Mesendoderm (in vitro differentiated cells): ENCODE measurements around the gene MLF1.
"Not testable (repeated sequence)": the region's sequence is repeated elsewhere in the genome, so short reads cannot be mapped to it uniquely, and the experiment has no call there.

ENCODE experiments used
- DNase-seq: peaks from one replicate; pipeline ENCODE4 v3.0.0; 2013
- H2AK5ac ChIP-seq: 2 replicates; pipeline ENCODE4 v1.6.1; 2013; ENCODE audit warnings: low read length, inconsistent platforms
- H2BK120ac ChIP-seq: 2 replicates; pipeline ENCODE4 v1.6.1; 2013; ENCODE audit warnings: low read depth, mild to moderate bottlenecking, low read length, moderate library complexity, mixed read lengths
- H2BK15ac ChIP-seq: replicated peaks from 2 replicates; pipeline ENCODE4 v1.6.1; 2013; ENCODE audit warnings: low read depth, mild to moderate bottlenecking, moderate library complexity
- H2BK5ac ChIP-seq: 2 replicates; pipeline ENCODE4 v1.6.1; 2013; ENCODE audit warnings: low read length, inconsistent platforms
- H3K18ac ChIP-seq: 2 replicates; pipeline ENCODE4 v1.6.1; 2013; ENCODE audit warnings: mild to moderate bottlenecking, low read length, mixed read lengths
- H3K23ac ChIP-seq: one replicate; pipeline ENCODE4 v1.6.1; 2013; ENCODE audit warnings: low read length
- H3K27ac ChIP-seq: 2 replicates; pipeline ENCODE4 v1.5.1; 2013; ENCODE audit warnings: low read depth, mild to moderate bottlenecking, inconsistent platforms, low read length, moderate library complexity
- H3K27me3 ChIP-seq: 2 replicates; pipeline ENCODE4 v1.6.1; 2013; ENCODE audit warnings: low read length, control low read depth, mild to moderate bottlenecking, inconsistent platforms; ENCODE audit not compliant: insufficient read depth, poor library complexity
- H3K36me3 ChIP-seq: 2 replicates; pipeline ENCODE4 v1.6.1; 2013; ENCODE audit warnings: low read length, inconsistent platforms; ENCODE audit not compliant: control insufficient read depth, insufficient read depth
- H3K4ac ChIP-seq: one replicate; pipeline ENCODE4 v1.6.1; 2013; ENCODE audit warnings: low read depth, mild to moderate bottlenecking, low read length, moderate library complexity
- H3K4me1 ChIP-seq: 2 replicates; pipeline ENCODE4 v1.6.1; 2013; ENCODE audit warnings: low read depth, low read length, inconsistent platforms; ENCODE audit not compliant: control insufficient read depth
- H3K4me2 ChIP-seq: 2 replicates; pipeline ENCODE4 v1.6.1; 2013; ENCODE audit warnings: low read length
- H3K4me3 ChIP-seq: 2 replicates; pipeline ENCODE4 v1.5.1; 2013; ENCODE audit warnings: mild to moderate bottlenecking, low read length
- H3K56ac ChIP-seq: one replicate; pipeline ENCODE4 v1.6.1; 2013; ENCODE audit warnings: low read length
- H3K79me1 ChIP-seq: 2 replicates; pipeline ENCODE4 v1.6.1; 2013; ENCODE audit warnings: low read length, inconsistent platforms
- H3K79me2 ChIP-seq: 2 replicates; pipeline ENCODE4 v1.6.1; 2013; ENCODE audit warnings: mild to moderate bottlenecking, low read length; ENCODE audit not compliant: control insufficient read depth, insufficient read depth
- H3K9ac ChIP-seq: 2 replicates; pipeline ENCODE4 v1.6.1; 2013; ENCODE audit warnings: low read length, inconsistent platforms
- H4K5ac ChIP-seq: one replicate; pipeline ENCODE4 v1.6.1; 2013; ENCODE audit warnings: low read length
- H4K8ac ChIP-seq: one replicate; pipeline ENCODE4 v1.6.1; 2013; ENCODE audit warnings: low read depth, mild to moderate bottlenecking, control low read depth, low read length, moderate library complexity
- WGBS: extraction: QIAGEN DNeasy Blood & Tissue Kit; methylation state at CpG from one replicate; pipeline ENCODE4 v1.1.7; 2013; ENCODE audit warnings: low lambda C conversion rate, missing lambda C conversion rate; ENCODE audit not compliant: insufficient coverage; ENCODE audit errors: extremely low coverage; 5-methylcytosine and 5-hydroxymethylcytosine counted together

MLF1 gene

DNA sequence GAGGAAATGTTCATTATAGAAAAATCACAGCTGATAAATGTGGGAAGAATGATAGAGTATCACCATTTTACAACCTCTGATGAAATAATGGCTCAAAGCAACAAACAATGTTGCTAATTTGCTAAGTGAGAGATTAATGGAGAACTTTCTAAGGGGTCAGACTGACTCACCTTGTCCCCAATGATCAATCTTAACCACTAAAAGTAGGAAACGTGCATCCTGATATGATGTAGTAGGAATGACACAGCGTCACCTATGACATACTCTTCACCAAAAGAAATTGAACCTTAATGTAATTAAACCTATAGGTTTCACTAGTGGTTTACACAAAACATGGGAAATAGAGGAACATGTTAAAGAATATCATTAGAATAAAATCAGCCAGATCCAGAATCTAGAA, 35.1 kb upstream of the MLF1 start:
- H3K4me1 ChIP-seq: no peaks in the 10 kb centered on the region
- no peak overlapping the region for H3K27ac ChIP-seq
- no peaks in the 10 kb centered on the region for H3K27me3 ChIP-seq
- no peak overlapping the region for H3K23ac ChIP-seq
- no peak overlapping the region for H2BK5ac ChIP-seq
- H3K4me2 ChIP-seq: no peak overlapping the region
- no peak overlapping the region for H2AK5ac ChIP-seq
- H3K36me3 ChIP-seq: no peaks in the 10 kb centered on the region
- no peak overlapping the region for H3K56ac ChIP-seq
- H2BK15ac ChIP-seq: no peak overlapping the region
- no peak for DNase-seq
- no peak overlapping the region for H4K8ac ChIP-seq
- H3K79me1 ChIP-seq: no peaks in the 10 kb centered on the region
- H3K79me2 ChIP-seq: no peaks in the 10 kb centered on the region
- H3K18ac ChIP-seq: no peak overlapping the region
- H3K9ac ChIP-seq: no peak overlapping the region
- WGBS: no CpG with 5 or more reads among the region's 2 CpGs
- H3K4ac ChIP-seq: no peak overlapping the region
- no peak overlapping the region for H3K4me3 ChIP-seq
- H2BK120ac ChIP-seq: no peak overlapping the region
- no peak overlapping the region for H4K5ac ChIP-seq

DNA sequence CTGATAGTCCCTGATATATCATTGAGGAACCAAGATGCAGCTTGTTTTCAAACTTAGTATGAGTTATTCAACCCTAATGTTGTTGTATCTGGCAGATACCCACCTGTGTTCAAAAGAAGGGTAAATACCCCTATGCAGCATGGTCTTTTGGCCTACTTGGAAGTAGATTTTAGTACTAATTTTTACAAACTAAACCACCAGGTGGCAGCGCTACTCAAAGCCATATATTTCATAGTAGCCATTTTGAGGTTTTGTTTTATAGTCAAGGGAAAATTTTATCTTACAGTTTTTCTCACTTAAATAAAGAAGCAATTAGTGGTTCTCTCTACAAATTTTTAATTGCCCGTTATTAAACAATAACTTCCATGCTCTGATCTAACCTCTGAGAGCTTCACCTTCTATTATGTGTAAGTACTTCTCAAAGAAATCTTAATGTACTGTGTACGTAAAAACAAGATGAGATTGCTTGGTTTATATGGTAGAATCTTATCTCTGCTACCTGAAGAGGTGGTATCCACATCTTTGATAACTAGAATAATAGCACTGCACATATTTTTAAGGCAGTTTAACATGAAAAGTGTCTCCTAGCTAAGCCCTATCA, 31.5 kb upstream of the MLF1 start:
- Histone ChIP-seq H3K79me2 (no peaks in the 10 kb centered on the region), H2BK120ac (no peak overlapping the region), H3K36me3 (no peaks in the 10 kb centered on the region), H3K4me3 (no peak overlapping the region), H3K4ac (no peak overlapping the region), H4K8ac (no peak overlapping the region), H3K4me2 (no peak overlapping the region), H3K23ac (no peak overlapping the region), H2AK5ac (no peak overlapping the region), H4K5ac (no peak overlapping the region), H3K18ac (no peak overlapping the region), H3K56ac (no peak overlapping the region), H2BK5ac (no peak overlapping the region), H3K4me1 (no peaks in the 10 kb centered on the region), H3K27me3 (no peaks in the 10 kb centered on the region), H3K9ac (no peak overlapping the region), H3K79me1 (no peaks in the 10 kb centered on the region), H3K27ac (no peak overlapping the region), H2BK15ac (no peak overlapping the region)
- WGBS: no CpG with 5 or more reads among the region's 3 CpGs
- DNase-seq: peak; percentile 51

DNA sequence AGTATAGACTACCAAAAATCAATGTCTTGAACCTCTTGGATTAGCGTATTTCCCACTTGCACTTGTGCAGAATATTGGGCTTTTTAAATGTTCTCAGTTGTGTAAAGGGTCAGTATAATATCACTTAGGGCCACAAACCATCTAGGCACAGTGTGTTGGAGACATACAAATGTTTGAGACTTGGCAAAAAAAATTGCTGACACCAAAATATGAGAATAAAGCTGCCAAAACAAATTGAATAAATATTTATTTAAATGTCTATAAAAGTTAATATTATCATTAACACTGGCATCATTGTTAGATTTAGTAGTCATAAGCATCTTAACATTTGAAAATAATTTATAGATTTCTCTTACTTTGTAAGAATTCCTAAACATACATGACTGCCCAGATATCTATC, 30.9 kb upstream of the MLF1 start:
- no peak overlapping the region for H4K5ac ChIP-seq
- no peaks in the 10 kb centered on the region for H3K4me1 ChIP-seq
- H3K4me2 ChIP-seq: no peak overlapping the region
- no peak overlapping the region for H3K23ac ChIP-seq
- H3K27ac ChIP-seq: no peak overlapping the region
- WGBS: no CpG with 5 or more reads among the region's 1 CpG
- H3K4me3 ChIP-seq: no peak overlapping the region
- no peak overlapping the region for H3K18ac ChIP-seq
- no peak overlapping the region for H2AK5ac ChIP-seq
- H2BK5ac ChIP-seq: no peak overlapping the region
- H3K79me2 ChIP-seq: no peaks in the 10 kb centered on the region
- no peak overlapping the region for H4K8ac ChIP-seq
- H3K56ac ChIP-seq: no peak overlapping the region
- no peaks in the 10 kb centered on the region for H3K27me3 ChIP-seq
- no peak overlapping the region for H3K4ac ChIP-seq
- no peak for DNase-seq
- no peaks in the 10 kb centered on the region for H3K36me3 ChIP-seq
- no peak overlapping the region for H3K9ac ChIP-seq
- no peak overlapping the region for H2BK15ac ChIP-seq
- no peak overlapping the region for H2BK120ac ChIP-seq
- no peaks in the 10 kb centered on the region for H3K79me1 ChIP-seq

DNA sequence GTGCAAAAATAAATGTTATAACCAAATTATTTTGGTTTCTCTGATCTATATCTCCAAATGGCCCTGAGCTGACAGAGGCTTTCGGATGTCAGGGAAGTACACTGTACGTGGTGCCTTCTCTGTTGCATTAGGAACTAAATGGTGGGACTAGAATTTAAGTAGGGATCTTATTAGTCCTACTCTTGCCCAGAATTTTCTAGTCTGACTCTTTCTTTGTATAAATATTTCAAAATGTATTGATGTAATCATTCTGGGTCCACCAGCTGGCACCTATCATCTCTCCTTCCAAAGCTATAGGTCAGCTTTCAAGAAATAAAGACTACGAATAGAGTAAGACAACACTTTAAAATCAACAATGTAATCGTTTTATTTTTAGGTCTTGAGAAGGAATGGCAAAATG, 22.3 kb upstream of the MLF1 start:
- no peak overlapping the region for H3K4me3 ChIP-seq
- no peak overlapping the region for H3K18ac ChIP-seq
- H2BK120ac ChIP-seq: no peak overlapping the region
- no peaks in the 10 kb centered on the region for H3K4me1 ChIP-seq
- no peak overlapping the region for H3K27ac ChIP-seq
- H4K8ac ChIP-seq: no peak overlapping the region
- no peaks in the 10 kb centered on the region for H3K79me1 ChIP-seq
- H4K5ac ChIP-seq: no peak overlapping the region
- H3K9ac ChIP-seq: no peak overlapping the region
- no peaks in the 10 kb centered on the region for H3K36me3 ChIP-seq
- no CpG with 5 or more reads among the region's 4 CpGs for WGBS
- no peak overlapping the region for H2BK15ac ChIP-seq
- no peak overlapping the region for H2BK5ac ChIP-seq
- no peak overlapping the region for H3K4ac ChIP-seq
- H3K27me3 ChIP-seq: no peaks in the 10 kb centered on the region
- no peak overlapping the region for H3K23ac ChIP-seq
- H3K4me2 ChIP-seq: no peak overlapping the region
- no peak for DNase-seq
- no peak overlapping the region for H2AK5ac ChIP-seq
- H3K79me2 ChIP-seq: no peaks in the 10 kb centered on the region
- H3K56ac ChIP-seq: no peak overlapping the region

DNA sequence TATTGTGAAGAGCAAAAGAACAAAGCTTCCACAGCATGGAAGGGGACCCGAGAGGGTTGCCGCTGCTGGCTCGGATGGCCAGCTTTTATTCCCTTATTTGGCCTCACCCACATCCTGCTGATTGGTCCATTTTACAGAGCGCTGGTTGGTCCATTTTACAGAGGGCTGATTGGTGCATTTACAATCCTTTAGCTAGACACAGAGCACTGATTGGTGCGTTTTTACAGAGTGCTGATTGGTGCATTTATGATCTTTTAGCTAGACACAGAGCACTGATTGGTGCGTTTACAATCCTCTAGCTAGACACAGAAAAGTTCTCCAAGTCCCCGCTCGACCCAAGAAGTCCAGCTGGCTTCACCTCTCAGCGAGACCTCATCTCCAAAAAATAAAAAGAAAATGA, 21.1 kb upstream of the MLF1 start:
- H3K4me3 ChIP-seq, H3K4ac ChIP-seq, H2BK5ac ChIP-seq, H3K4me1 ChIP-seq, H2AK5ac ChIP-seq, H3K79me2 ChIP-seq, H4K8ac ChIP-seq, H3K18ac ChIP-seq, H3K4me2 ChIP-seq, DNase-seq, H3K9ac ChIP-seq, H3K23ac ChIP-seq, H2BK120ac ChIP-seq, H2BK15ac ChIP-seq, H3K27me3 ChIP-seq, H3K27ac ChIP-seq, H3K79me1 ChIP-seq, H3K56ac ChIP-seq, H3K36me3 ChIP-seq, H4K5ac ChIP-seq: not testable (repeated sequence)
- no CpG with 5 or more reads among the region's 9 CpGs for WGBS

DNA sequence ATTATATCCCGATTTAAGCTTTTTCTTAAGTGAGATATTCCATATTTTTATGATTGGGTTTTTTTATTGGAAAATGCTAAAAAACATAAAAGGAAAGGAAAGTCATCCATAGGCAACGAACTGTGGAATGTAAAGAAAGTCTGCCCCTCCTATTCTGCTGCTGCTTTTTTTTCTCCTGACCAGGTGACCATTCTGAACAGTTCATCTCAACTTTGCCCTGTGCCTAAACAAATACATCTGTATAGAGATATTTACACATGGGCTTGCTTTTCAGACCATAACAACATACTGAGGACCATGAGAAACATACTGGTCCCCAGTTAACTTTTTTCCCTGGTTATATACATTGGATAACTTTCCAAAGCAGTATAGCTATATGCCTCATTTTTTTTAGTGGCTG, 18.9 kb upstream of the MLF1 start:
- H3K27me3 ChIP-seq: no peaks in the 10 kb centered on the region
- WGBS: no CpG with 5 or more reads among the region's 2 CpGs
- H3K79me1 ChIP-seq: no peaks in the 10 kb centered on the region
- no peak overlapping the region for H3K18ac ChIP-seq
- H4K5ac ChIP-seq: no peak overlapping the region
- H2BK5ac ChIP-seq: no peak overlapping the region
- H3K23ac ChIP-seq: no peak overlapping the region
- no peaks in the 10 kb centered on the region for H3K4me1 ChIP-seq
- no peak overlapping the region for H3K4ac ChIP-seq
- H4K8ac ChIP-seq: no peak overlapping the region
- H2BK120ac ChIP-seq: no peak overlapping the region
- no peak overlapping the region for H3K4me2 ChIP-seq
- no peak for DNase-seq
- H2BK15ac ChIP-seq: no peak overlapping the region
- H3K56ac ChIP-seq: no peak overlapping the region
- no peak overlapping the region for H3K4me3 ChIP-seq
- no peaks in the 10 kb centered on the region for H3K36me3 ChIP-seq
- H3K27ac ChIP-seq: no peak overlapping the region
- no peak overlapping the region for H3K9ac ChIP-seq
- no peak overlapping the region for H2AK5ac ChIP-seq
- H3K79me2 ChIP-seq: no peaks in the 10 kb centered on the region
